ENCODE results near the gene ANKS3.

The ANKS3 gene

GRCh38 chr16:4646773-4647643 is 87.1 kb downstream of the ANKS3 start:
- TF ChIP-seq RAD21 (IDR thresholded peaks at IDR 0.05; ENCODE audit: low read depth) (no peak), TCF12 (IDR thresholded peaks at IDR 0.05; ENCODE audit: low read depth) (no peak), CREB1 (IDR thresholded peaks at IDR 0.05; ENCODE audit: low read depth) (no peak), NFIC (IDR thresholded peaks at IDR 0.05) (no peak), MAX (IDR thresholded peaks at IDR 0.05) (no peak), FOXM1 (IDR thresholded peaks at IDR 0.05; ENCODE audit: borderline replicate concordance, low read depth) (no peak), EP300 (IDR thresholded peaks at IDR 0.05; ENCODE audit: borderline replicate concordance) (no peak), EGR1 (IDR thresholded peaks at IDR 0.05) (no peak), USF1 (IDR thresholded peaks at IDR 0.05) (no peak), CEBPB (IDR thresholded peaks at IDR 0.05) (no peak), YY1 (IDR thresholded peaks at IDR 0.05; ENCODE audit: low read depth) (no peak), TEAD4 (IDR thresholded peaks at IDR 0.05) (no peak), ZBTB7A (IDR thresholded peaks at IDR 0.05; ENCODE audit: low read depth) (no peak), REST (IDR thresholded peaks at IDR 0.05; ENCODE audit: low read depth) (no peak), TAF1 (IDR thresholded peaks at IDR 0.05; ENCODE audit: low read depth) (no peak)
